ENCODE measurements around the gene LAMTOR1. TPM values are rescaled to one million over a fixed set of nuclear protein-coding genes. Genes with fewer than 3 reads are reported as not detected.
"Not testable (repeated sequence)": the region's sequence is repeated elsewhere in the genome, so short reads cannot be mapped to it uniquely, and the experiment has no call there.

LAMTOR1 gene
- total RNA-seq (ENCODE audit: low replicate concordance): 99.0 and 220 TPM in 2 replicates

DNA sequence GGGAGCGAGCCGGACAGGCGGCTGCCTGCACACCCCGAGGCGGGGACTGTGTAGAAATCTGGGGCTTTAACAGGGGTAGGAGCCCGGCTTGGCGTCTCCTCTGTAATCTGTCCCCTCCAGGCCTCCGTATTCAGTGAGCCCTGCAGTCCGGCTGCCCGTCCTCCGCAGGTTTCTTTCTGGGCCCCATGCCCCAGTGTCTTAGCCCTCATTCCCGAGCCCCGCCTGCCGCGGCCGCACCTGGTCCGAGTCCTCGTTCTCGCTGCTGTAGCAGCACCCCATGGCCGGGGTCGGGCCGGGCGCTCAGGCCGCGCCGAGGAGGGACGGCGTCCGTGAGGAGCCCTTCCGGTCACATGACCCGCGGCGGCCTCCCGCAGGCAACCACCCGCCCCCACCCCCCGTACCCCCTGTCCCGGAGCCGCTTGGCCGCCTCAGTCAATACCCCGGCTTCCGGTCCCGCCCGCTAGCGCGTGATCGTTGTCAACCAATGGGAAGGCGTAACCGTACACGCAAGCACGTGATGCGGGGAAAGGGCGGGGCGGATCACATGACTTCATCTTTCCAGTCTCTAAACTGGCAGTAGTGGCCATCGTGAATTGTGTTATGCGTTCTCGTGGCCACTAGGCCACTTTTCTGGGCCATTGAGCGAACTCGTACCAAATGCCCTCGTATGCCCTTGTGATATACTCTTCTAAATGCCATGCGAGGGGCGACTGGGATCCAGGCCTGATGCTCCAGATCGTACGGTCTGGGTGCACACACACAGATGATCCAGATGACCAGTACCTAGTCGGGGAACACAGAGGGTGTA is at the start of gene LAMTOR1:
Gene LAMTOR1, minus strand, starts transcription at position 352 of the 808 bp plus-strand sequence. Its CDS starts 73 bp downstream, at position 279.
- H3K4me3 ChIP-seq (ENCODE audit: low read depth, low read length): peak within 1 kb of the TSS; percentile 79
- peak; percentile 99 for DNase-seq (ENCODE audit: low read depth)
- TF ChIP-seq, protein P1, sequence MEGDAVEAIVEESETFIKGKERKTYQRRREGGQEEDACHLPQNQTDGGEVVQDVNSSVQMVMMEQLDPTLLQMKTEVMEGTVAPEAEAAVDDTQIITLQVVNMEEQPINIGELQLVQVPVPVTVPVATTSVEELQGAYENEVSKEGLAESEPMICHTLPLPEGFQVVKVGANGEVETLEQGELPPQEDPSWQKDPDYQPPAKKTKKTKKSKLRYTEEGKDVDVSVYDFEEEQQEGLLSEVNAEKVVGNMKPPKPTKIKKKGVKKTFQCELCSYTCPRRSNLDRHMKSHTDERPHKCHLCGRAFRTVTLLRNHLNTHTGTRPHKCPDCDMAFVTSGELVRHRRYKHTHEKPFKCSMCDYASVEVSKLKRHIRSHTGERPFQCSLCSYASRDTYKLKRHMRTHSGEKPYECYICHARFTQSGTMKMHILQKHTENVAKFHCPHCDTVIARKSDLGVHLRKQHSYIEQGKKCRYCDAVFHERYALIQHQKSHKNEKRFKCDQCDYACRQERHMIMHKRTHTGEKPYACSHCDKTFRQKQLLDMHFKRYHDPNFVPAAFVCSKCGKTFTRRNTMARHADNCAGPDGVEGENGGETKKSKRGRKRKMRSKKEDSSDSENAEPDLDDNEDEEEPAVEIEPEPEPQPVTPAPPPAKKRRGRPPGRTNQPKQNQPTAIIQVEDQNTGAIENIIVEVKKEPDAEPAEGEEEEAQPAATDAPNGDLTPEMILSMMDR (IDR thresholded peaks at IDR 0.05; ENCODE audit: insufficient read depth, low read length): peak; percentile 61

DNA sequence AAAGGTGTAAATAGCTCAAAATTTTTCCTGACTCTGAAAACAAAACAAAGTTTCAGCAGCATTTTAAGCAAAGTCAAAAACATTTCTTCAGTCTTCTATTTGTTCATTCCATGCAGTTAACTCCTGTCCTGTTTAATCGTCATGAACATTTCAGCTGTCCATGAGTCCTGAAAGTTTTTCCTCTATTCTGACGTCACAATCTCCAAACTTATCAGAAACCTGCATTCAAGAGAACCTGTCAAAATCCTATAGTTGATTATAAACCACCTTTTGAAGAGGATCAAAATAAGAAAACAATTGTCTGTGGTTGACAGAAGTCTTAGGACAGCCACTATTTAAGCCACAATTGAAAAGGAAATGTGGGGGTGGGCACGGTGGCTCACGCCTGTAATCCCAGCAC is 47.8 kb upstream of the LAMTOR1 start:
- no peak for DNase-seq (ENCODE audit: low read depth)
- H3K4me3 ChIP-seq (ENCODE audit: low read depth, low read length): no peak overlapping the region

DNA sequence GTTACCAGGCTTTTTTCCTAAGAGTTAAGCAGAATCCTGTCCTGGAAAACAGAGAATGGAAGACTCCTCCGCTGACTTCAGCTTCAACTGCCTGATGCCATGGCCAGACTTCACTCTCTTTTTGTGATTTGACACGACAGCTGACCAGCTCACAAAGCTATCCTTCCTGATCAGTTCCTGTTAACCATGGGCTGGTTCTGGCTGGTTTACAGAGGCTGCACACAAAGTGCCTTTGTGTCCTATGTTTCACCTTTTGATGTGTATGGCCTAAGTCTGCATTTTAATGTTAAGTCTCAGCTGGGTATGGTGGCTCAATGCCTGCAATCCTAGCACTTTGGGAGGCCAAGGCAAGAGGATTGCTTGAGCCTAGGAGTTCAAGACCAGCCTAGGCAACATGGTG is 43.5 kb upstream of the LAMTOR1 start:
- H3K4me3 ChIP-seq (ENCODE audit: low read depth, low read length): no peak overlapping the region
- TF ChIP-seq, protein P1 (IDR thresholded peaks at IDR 0.05; ENCODE audit: insufficient read depth, low read length): no peak
- DNase-seq (ENCODE audit: low read depth): no peak

More for the DNA sequence above, 47.8 kb upstream of the LAMTOR1 start:
- TF ChIP-seq, protein P1 (IDR thresholded peaks at IDR 0.05; ENCODE audit: insufficient read depth, low read length): no peak

DNA sequence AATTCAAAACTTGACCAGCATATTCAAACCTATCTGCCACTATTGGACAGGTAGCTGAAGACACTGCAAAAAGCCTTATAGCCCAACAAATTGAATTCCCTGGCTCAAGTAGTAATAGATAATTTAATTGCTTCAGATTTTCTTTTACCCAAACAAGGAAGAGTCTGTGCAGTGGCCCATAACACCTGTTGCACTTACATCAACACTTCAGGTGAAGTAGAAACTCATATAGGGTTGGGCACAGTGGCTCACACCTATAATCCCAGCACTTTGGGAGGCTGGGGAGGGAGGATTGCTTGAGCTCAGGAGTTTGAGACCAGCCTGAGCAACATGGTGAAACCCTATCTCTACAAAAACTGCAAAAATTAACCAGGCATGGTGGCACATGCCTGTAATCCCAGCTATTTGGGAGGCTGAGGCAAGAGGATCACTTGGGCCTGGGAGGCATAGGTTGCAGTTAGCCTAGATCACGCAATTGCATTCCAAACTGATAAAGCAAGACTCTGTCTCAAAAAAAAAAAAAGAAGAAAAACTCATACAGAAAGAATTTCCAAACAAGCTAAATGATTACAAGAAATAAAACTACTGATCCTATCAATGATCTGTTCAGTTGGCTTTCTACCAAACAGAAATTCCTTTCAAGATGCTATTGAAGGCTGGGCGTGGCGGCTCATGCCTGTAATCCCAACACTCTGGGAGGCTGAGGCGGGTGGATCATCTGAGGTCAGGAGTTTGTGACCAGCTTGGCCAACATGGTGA is 41.9 kb upstream of the LAMTOR1 start:
- TF ChIP-seq, protein P1 (IDR thresholded peaks at IDR 0.05; ENCODE audit: insufficient read depth, low read length): no peak
- no peak overlapping the region for H3K4me3 ChIP-seq (ENCODE audit: low read depth, low read length)
- DNase-seq (ENCODE audit: low read depth): peak; percentile 74

DNA sequence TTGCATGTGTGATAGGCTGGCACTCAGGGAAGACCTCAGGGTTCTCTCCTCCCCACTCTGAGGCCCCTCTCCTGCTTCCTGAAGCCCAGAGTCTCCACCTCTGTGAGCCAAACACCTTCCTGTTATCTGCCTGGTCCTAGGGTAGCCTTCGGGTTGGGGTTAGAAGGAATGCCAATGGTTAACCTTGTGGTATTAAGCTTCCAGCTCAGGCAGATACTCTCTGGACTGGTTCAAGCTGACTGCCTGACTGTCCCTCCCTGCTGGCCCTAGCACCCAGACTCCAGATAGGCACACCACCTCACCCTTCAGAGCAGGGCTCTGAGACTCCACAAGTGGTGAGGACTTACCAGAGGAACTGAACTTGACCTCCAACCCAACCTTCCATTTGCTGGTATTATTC is 39.4 kb upstream of the LAMTOR1 start:
- not testable (repeated sequence) for DNase-seq (ENCODE audit: low read depth); H3K4me3 ChIP-seq (ENCODE audit: low read depth, low read length)

DNA sequence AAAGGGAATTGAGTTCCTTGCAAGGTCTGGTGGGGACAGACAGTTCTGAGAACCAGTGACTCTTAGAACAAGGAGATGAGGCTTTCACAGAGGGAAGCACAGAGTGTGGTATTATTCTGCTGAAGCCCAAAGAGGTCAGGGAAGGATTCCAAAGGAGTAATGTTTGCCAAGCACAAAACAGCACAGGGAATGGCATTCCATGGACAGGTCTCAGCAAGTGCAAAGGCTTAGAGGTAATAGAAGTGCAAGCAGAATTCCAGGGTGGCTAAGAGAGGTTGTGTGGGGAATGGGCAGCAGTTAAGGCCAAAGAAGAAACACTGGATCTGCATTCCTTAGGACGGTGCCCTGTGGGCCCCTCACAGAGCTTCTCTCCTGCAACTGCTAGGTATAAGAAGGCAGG is 39.0 kb upstream of the LAMTOR1 start:
- not testable (repeated sequence) for H3K4me3 ChIP-seq (ENCODE audit: low read depth, low read length)
- DNase-seq (ENCODE audit: low read depth): peak; percentile 43

DNA sequence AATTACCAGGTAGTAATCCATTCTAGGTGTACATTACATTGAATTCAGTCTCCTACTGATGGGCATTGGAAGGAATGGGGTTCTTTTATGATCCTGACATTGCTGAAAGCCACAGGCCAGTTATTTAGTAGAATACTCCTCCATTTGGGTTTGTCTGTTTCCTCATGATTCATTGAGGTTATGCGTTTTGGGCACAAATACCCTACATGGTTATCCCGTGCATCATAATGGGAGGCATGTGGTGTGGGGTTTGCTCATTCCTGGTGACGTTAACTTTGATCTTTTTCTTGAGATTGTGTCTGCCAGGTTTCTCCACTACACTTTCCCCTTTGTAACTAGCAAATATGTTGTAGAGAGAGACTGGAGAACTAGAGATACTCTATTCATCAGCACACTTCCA is 38.0 kb upstream of the LAMTOR1 start:
- H3K4me3 ChIP-seq (ENCODE audit: low read depth, low read length): no peak overlapping the region
- TF ChIP-seq, protein P1 (IDR thresholded peaks at IDR 0.05; ENCODE audit: insufficient read depth, low read length): no peak
- peak; percentile 86 for DNase-seq (ENCODE audit: low read depth)

Measured in fibroblast of the aortic adventitia (primary cell).